Stimulated activated CD8-positive, alpha-beta memory T cell treated with anti-CD3 and anti-CD28 coated beads, Interleukin-2, amount 100 ng/mL, for 48 hours (primary cell): ENCODE measurements around the gene HBD.

Experiments used
- DNase-seq, 2 donors: peaks; one replicate each; pipeline ENCODE4 v3.0.0-alpha.2; 2020; ENCODE audit warnings: low read depth in 2 of 2

HBD gene

GRCh38 chr11:5188201-5188600 is 46.1 kb downstream of the HBD start:
- no peak for DNase-seq
